Endodermal cell (in vitro differentiated cells): ENCODE data around the gene TMCO4. TPM values are rescaled to one million over a fixed set of nuclear protein-coding genes. Genes with fewer than 3 reads are reported as not detected.
A peak's percentile ranks its signal among the peaks of the same experiment; 100 is the strongest.

ENCODE experiments used
- DNase-seq: peaks from one replicate; pipeline ENCODE4 v3.0.0-alpha.2; 2017
- H3K27ac ChIP-seq: 2 replicates; pipeline ENCODE4 v1.5.1; 2013; ENCODE audit warnings: mild to moderate bottlenecking, low read depth, low read length, moderate library complexity
- H3K27me3 ChIP-seq: 2 replicates; pipeline ENCODE4 v1.6.1; 2013; ENCODE audit warnings: mild to moderate bottlenecking, low read length, moderate library complexity; ENCODE audit not compliant: insufficient read depth, control insufficient read depth, poor library complexity, severe bottlenecking
- H3K36me3 ChIP-seq: 2 replicates; pipeline ENCODE4 v1.7.0; 2013; ENCODE audit warnings: mild to moderate bottlenecking, low read length, moderate library complexity; ENCODE audit not compliant: control insufficient read depth, insufficient read depth
- H3K4me1 ChIP-seq: one replicate; pipeline ENCODE4 v1.7.0; 2013; ENCODE audit warnings: low read length; ENCODE audit not compliant: control insufficient read depth, insufficient read depth
- H3K4me3 ChIP-seq: 2 replicates; pipeline ENCODE4 v1.5.1; 2013; ENCODE audit warnings: mild to moderate bottlenecking, low read length, moderate library complexity
- H3K9ac ChIP-seq: 2 replicates; pipeline ENCODE4 v1.6.1; 2013; ENCODE audit warnings: mild to moderate bottlenecking, low read length, moderate library complexity; ENCODE audit not compliant: poor library complexity, severe bottlenecking; ENCODE audit errors: extremely low read depth
- H3K9me3 ChIP-seq: 2 replicates; pipeline ENCODE4 v1.6.1; 2013; ENCODE audit warnings: mild to moderate bottlenecking, low read length, moderate library complexity; ENCODE audit not compliant: control insufficient read depth
- H3K27ac Mint-ChIP-seq: 2 replicates; pipeline ENCODE4 v1.8.0; 2020; ENCODE audit warnings: mixed read lengths
- H3K27me3 Mint-ChIP-seq: 2 replicates; pipeline ENCODE4 v1.8.0; 2021; ENCODE audit warnings: mild to moderate bottlenecking, mixed read lengths; ENCODE audit not compliant: insufficient read depth
- H3K36me3 Mint-ChIP-seq: 2 replicates; pipeline ENCODE4 v1.8.0; 2020; ENCODE audit warnings: low read depth, mixed read lengths
- H3K4me1 Mint-ChIP-seq: 2 replicates; pipeline ENCODE4 v1.8.0; 2020; ENCODE audit warnings: mixed read lengths
- H3K4me3 Mint-ChIP-seq: 2 replicates; pipeline ENCODE4 v1.8.0; 2020; ENCODE audit warnings: mild to moderate bottlenecking, moderate library complexity, mixed read lengths
- H3K9me3 Mint-ChIP-seq: 2 replicates; pipeline ENCODE4 v1.8.0; 2020; ENCODE audit warnings: mild to moderate bottlenecking, mixed read lengths
- WGBS, 2 experiments: methylation state at CpG; one replicate each; pipeline versions ENCODE4 v1.1.5 to v1.1.7; 2013; ENCODE audit warnings: missing lambda C conversion rate in 2 of 2, mixed read lengths in 1 of 2; ENCODE audit not compliant: insufficient coverage in 1 of 2, insufficient read length in 1 of 2; 5-methylcytosine and 5-hydroxymethylcytosine counted together
- total RNA-seq, 2 donors: library from RNA; stranded (reverse); fragmentation: NEBNext Ultra II Directional in 1 of 2; extraction: Animal tissue kit (Norgen Biotek cat#: 25700) in 1 of 2; gene quantifications; 2 replicates in 1 of 2; 3 replicates in 1 of 2; pipeline ENCODE4 v1.2.1, GENCODE V29; 2021
- TF ChIP-seq, protein P1 (sequence below): fragments of 200-600 bp; sonication (generic); conservative IDR thresholded peaks from 2 replicates; pipeline ENCODE4 v1.5.0; 2021; ENCODE audit warnings: antibody characterized with exemption, mild to moderate bottlenecking

The TMCO4 gene
- total RNA-seq, 2 donors from 2014 or later, result 6.2 to 6.6 TPM

DNA sequence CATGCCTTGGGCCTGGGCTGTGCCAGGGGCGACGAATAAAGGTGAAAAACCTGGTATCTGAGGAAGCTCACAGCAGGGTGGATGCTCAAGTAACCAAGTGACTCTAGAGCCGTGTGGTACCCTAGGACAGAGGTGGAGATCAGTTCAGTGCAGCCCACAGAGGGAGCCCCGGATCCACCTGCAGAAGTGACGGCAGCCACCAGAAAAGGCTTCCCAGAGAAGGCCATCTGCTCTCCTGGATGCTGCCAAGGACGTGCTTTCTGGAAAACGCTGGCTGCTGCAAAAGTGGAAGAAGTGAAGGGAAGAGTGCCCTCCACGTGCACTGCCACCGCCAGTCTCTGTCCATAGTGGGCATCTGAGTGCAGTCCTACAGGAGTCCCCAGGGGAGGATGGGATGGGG is 27.7 kb downstream of the TMCO4 start:
- WGBS, 2 experiments, result 79 to 83% methylated on average over 8 to 9 of the region's 9 CpGs
- Mint-ChIP-seq H3K9me3 (no peaks in the 10 kb centered on the region), H3K4me3 (no peak overlapping the region), H3K27me3 (no peaks in the 10 kb centered on the region), H3K4me1 (peaks cover 17% of the 10 kb centered on the region), H3K27ac (no peak overlapping the region), H3K36me3 (no peaks in the 10 kb centered on the region)
- TF ChIP-seq, protein P1, sequence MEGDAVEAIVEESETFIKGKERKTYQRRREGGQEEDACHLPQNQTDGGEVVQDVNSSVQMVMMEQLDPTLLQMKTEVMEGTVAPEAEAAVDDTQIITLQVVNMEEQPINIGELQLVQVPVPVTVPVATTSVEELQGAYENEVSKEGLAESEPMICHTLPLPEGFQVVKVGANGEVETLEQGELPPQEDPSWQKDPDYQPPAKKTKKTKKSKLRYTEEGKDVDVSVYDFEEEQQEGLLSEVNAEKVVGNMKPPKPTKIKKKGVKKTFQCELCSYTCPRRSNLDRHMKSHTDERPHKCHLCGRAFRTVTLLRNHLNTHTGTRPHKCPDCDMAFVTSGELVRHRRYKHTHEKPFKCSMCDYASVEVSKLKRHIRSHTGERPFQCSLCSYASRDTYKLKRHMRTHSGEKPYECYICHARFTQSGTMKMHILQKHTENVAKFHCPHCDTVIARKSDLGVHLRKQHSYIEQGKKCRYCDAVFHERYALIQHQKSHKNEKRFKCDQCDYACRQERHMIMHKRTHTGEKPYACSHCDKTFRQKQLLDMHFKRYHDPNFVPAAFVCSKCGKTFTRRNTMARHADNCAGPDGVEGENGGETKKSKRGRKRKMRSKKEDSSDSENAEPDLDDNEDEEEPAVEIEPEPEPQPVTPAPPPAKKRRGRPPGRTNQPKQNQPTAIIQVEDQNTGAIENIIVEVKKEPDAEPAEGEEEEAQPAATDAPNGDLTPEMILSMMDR, result peak; percentile 56
- Histone ChIP-seq H3K4me1 (peaks cover 6% of the 10 kb centered on the region), H3K9me3 (no peaks in the 10 kb centered on the region), H3K27ac (no peak overlapping the region), H3K4me3 (no peak overlapping the region), H3K27me3 (no peaks in the 10 kb centered on the region), H3K36me3 (no peaks in the 10 kb centered on the region), H3K9ac (no peak overlapping the region)
- DNase-seq, result peak; percentile 71

DNA sequence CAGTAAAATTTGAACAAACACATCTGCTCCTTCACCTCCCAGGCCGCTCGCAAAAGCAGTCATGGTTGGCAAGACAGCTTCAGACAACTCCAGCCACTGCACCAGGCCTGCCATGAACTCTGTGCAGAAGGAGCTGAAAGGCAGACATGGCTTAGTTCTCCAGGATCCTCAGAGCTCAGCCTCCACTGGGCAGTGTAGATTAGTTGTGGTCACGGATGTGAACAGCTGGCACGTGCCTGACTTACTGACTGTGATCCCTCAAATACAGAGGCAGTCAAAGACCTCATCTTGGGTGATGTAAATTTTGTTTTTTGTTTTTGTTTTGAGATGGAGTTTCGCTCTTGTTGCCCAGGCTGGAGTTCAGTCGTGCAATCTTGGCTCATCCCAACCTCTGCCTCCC is 28.4 kb downstream of the TMCO4 start:
- Mint-ChIP-seq H3K27me3 (no peaks in the 10 kb centered on the region), H3K4me3 (no peak overlapping the region), H3K27ac (no peak overlapping the region), H3K4me1 (peaks cover 17% of the 10 kb centered on the region), H3K36me3 (no peaks in the 10 kb centered on the region), H3K9me3 (no peaks in the 10 kb centered on the region)
- TF ChIP-seq, protein P1, result no peak
- DNase-seq, result no peak
- no peak overlapping the region for H3K4me3 ChIP-seq
- no peaks in the 10 kb centered on the region for H3K9me3 ChIP-seq
- H3K36me3 ChIP-seq, result no peaks in the 10 kb centered on the region
- WGBS, 2 experiments, result 92 to 100% methylated on average over 4 to 6 of the region's 6 CpGs
- no peak overlapping the region for H3K9ac ChIP-seq
- no peak overlapping the region for H3K27ac ChIP-seq
- H3K27me3 ChIP-seq, result no peaks in the 10 kb centered on the region
- peaks cover 6% of the 10 kb centered on the region for H3K4me1 ChIP-seq

DNA sequence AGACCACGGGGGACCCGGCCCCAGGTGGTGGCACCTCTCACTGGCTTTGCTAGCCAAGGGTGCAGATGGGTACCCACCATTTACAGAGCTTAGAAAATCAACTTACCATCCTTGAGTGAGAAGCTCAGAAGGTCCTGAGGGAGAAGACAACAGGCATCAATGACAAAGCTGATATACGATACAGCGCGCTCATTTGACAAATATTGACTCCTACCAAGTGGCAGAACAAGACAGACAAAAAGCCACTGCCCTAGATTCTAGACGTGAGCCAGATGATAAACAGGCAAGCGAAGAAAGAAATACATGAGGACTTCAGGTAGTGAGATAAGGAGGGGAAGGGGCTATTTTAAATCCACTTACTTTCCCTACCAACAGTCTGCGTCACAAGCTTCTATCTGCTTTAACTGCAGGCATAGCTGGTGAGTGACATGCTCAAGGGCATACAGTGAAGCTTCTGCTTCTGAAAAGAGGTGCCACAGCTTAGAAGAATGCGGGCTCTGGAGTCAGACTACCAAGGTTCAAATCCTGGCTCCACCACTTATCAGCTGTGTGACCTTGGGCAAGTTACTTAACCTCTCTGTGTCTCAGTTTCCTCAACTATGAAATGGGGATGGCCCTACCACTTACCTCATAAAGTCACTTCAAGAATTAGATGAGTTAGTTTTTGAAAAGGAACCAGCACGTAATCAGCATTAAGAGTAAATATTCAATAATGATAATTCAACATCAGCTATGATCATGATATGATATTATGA is 29.1 kb downstream of the TMCO4 start:
- no peak overlapping the region for H3K27ac ChIP-seq
- no peaks in the 10 kb centered on the region for H3K36me3 ChIP-seq
- no peaks in the 10 kb centered on the region for H3K9me3 Mint-ChIP-seq
- no peak for DNase-seq
- no peaks in the 10 kb centered on the region for H3K27me3 Mint-ChIP-seq
- H3K4me3 Mint-ChIP-seq, result no peak overlapping the region
- no peaks in the 10 kb centered on the region for H3K9me3 ChIP-seq
- H3K4me1 Mint-ChIP-seq, result peaks cover 24% of the 10 kb centered on the region
- WGBS, 2 experiments, result 94 to 100% methylated on average over 6 to 9 of the region's 10 CpGs
- H3K36me3 Mint-ChIP-seq, result no peaks in the 10 kb centered on the region
- H3K4me3 ChIP-seq, result no peak overlapping the region
- no peaks in the 10 kb centered on the region for H3K27me3 ChIP-seq
- H3K9ac ChIP-seq, result no peak overlapping the region
- H3K4me1 ChIP-seq, result peaks cover 7% of the 10 kb centered on the region
- no peak overlapping the region for H3K27ac Mint-ChIP-seq
- TF ChIP-seq, protein P1, result no peak
